GM23338 (cell line): ENCODE measurements around the gene WDR53. TPM values are rescaled to one million over a fixed set of nuclear protein-coding genes. Genes with fewer than 3 reads are reported as not detected.

Experiments
- ATAC-seq: fragments of 200-7000 bp; cut with Tn5 transposase; 3 replicates; pipeline ENCODE4 v1.9.1; 2020
- DNase-seq: peaks from one replicate; pipeline ENCODE4 v3.0.0-alpha.2; 2015; ENCODE audit warnings: low spot score
- H2AFZ ChIP-seq: fragments of 200-600 bp; sonication (generic); 2 replicates; pipeline ENCODE4 v1.8.0; 2016; ENCODE audit warnings: antibody characterized with exemption, mild to moderate bottlenecking, moderate library complexity
- H3F3A ChIP-seq: fragments of 200-600 bp; sonication (generic); replicated peaks from 2 replicates; pipeline ENCODE4 v1.8.0; 2017; ENCODE audit warnings: antibody characterized with exemption, mixed run types, low read depth
- H3K27ac ChIP-seq: fragments of 200-600 bp; sonication (generic); 2 replicates; pipeline ENCODE4 v1.6.1; 2016; ENCODE audit warnings: low read depth
- H3K27me3 ChIP-seq: fragments of 200-600 bp; sonication (generic); 2 replicates; pipeline ENCODE4 v1.8.0; 2016; ENCODE audit warnings: mild to moderate bottlenecking, mixed run types, moderate library complexity; ENCODE audit not compliant: insufficient read depth
- H3K36me3 ChIP-seq: fragments of 200-600 bp; sonication (generic); 2 replicates; pipeline ENCODE4 v1.8.0; 2016; ENCODE audit warnings: mild to moderate bottlenecking; ENCODE audit not compliant: insufficient read depth
- H3K4me1 ChIP-seq: fragments of 200-600 bp; sonication (generic); 2 replicates; pipeline ENCODE4 v1.8.0; 2016; ENCODE audit warnings: mild to moderate bottlenecking, moderate library complexity; ENCODE audit not compliant: insufficient read depth
- H3K4me2 ChIP-seq: fragments of 200-600 bp; sonication (generic); 2 replicates; pipeline ENCODE4 v1.7.1; 2017; ENCODE audit warnings: mixed run types
- H3K4me3 ChIP-seq: fragments of 200-600 bp; sonication (generic); 2 replicates; pipeline ENCODE4 v1.6.1; 2016; ENCODE audit warnings: mixed run types
- H3K79me2 ChIP-seq: fragments of 200-600 bp; sonication (generic); replicated peaks from 2 replicates; pipeline ENCODE4 v1.8.0; 2017; ENCODE audit warnings: mild to moderate bottlenecking; ENCODE audit not compliant: insufficient read depth
- H3K9me2 ChIP-seq: fragments of 200-600 bp; sonication (generic); 2 replicates; pipeline ENCODE4 v1.8.0; 2017; ENCODE audit not compliant: insufficient read depth
- H4K20me1 ChIP-seq: fragments of 200-600 bp; sonication (generic); replicated peaks from 2 replicates; pipeline ENCODE4 v1.8.0; 2017; ENCODE audit warnings: mild to moderate bottlenecking; ENCODE audit not compliant: insufficient read depth
- H3K27ac Mint-ChIP-seq: 2 replicates; pipeline ENCODE4 v1.8.0; 2020; ENCODE audit warnings: inconsistent platforms, mild to moderate bottlenecking, moderate library complexity, mixed read lengths
- H3K27me3 Mint-ChIP-seq: 3 replicates; pipeline ENCODE4 v1.8.0; 2022; ENCODE audit warnings: low read depth, mild to moderate bottlenecking, moderate library complexity, mixed read lengths, inconsistent platforms; ENCODE audit not compliant: insufficient read depth, poor library complexity
- H3K36me3 Mint-ChIP-seq: 3 replicates; pipeline ENCODE4 v1.8.0; 2021; ENCODE audit warnings: low read depth, mild to moderate bottlenecking, inconsistent platforms, moderate library complexity, mixed read lengths
- H3K4me1 Mint-ChIP-seq: 3 replicates; pipeline ENCODE4 v1.8.0; 2020; ENCODE audit warnings: mild to moderate bottlenecking, inconsistent platforms, mixed read lengths
- H3K4me3 Mint-ChIP-seq: 3 replicates; pipeline ENCODE4 v1.8.0; 2021; ENCODE audit warnings: moderate library complexity, mild to moderate bottlenecking, inconsistent platforms, mixed read lengths
- H3K9me3 Mint-ChIP-seq: 3 replicates; pipeline ENCODE4 v1.8.0; 2020; ENCODE audit warnings: moderate library complexity, mild to moderate bottlenecking, inconsistent platforms, mixed read lengths
- CREB1 ChIP-seq: fragments of 250-450 bp; sonication (Bioruptor Pico); IDR thresholded peaks from 2 replicates; pipeline ENCODE4 v1.5.0; 2020; ENCODE audit warnings: low read depth, mild to moderate bottlenecking, moderate library complexity
- CTCF ChIP-seq, 2 experiments: fragments of 200-600 bp in 1 of 2; sonication (generic) in 1 of 2; conservative IDR thresholded peaks; 2 replicates each; pipeline versions ENCODE4 v1.5.1 to v1.6.1; 2016 to 2017; ENCODE audit warnings: antibody characterized with exemption in 2 of 2, low read depth in 2 of 2, mild to moderate bottlenecking in 2 of 2, moderate library complexity in 1 of 2
- ETS1 ChIP-seq: IDR thresholded peaks from 2 replicates; pipeline ENCODE4 v1.6.1; 2016; ENCODE audit warnings: antibody characterized with exemption
- EZH2 ChIP-seq: fragments of 200-600 bp; sonication (generic); IDR thresholded peaks from one replicate; pipeline ENCODE4 v1.8.0; 2017; ENCODE audit warnings: antibody characterized with exemption, mild to moderate bottlenecking, low read depth; ENCODE audit not compliant: unreplicated experiment
- EZH2phosphoT487 ChIP-seq: fragments of 200-600 bp; sonication (generic); IDR thresholded peaks from one replicate; pipeline ENCODE4 v1.8.1; 2018; ENCODE audit warnings: antibody characterized with exemption; ENCODE audit not compliant: unreplicated experiment
- JUNB ChIP-seq: IDR thresholded peaks from one replicate; pipeline ENCODE4 v1.6.1; 2016; ENCODE audit warnings: antibody characterized with exemption; ENCODE audit not compliant: unreplicated experiment
- NANOG ChIP-seq: IDR thresholded peaks from 2 replicates; pipeline ENCODE4 v1.6.1; 2016; ENCODE audit warnings: antibody characterized with exemption, borderline replicate concordance
- POLR2AphosphoS5 ChIP-seq: IDR thresholded peaks from 2 replicates; pipeline ENCODE4 v1.6.1; 2016; ENCODE audit warnings: antibody characterized with exemption, low read depth
- REST ChIP-seq: IDR thresholded peaks from one replicate; pipeline ENCODE4 v1.6.1; 2018; ENCODE audit warnings: antibody characterized with exemption; ENCODE audit not compliant: unreplicated experiment
- STAT1 ChIP-seq: IDR thresholded peaks from one replicate; pipeline ENCODE4 v1.6.1; 2016; ENCODE audit warnings: antibody characterized with exemption; ENCODE audit not compliant: unreplicated experiment
- ZNF114 ChIP-seq: fragments of 250-450 bp; sonication (Bioruptor Pico); IDR thresholded peaks from 2 replicates; pipeline ENCODE4 v1.5.0; 2020; ENCODE audit warnings: mild to moderate bottlenecking, moderate library complexity
- ZNF331 ChIP-seq: fragments of 250-450 bp; sonication (Bioruptor Pico); IDR thresholded peaks from 2 replicates; pipeline ENCODE4 v1.5.0; 2020; ENCODE audit warnings: low read depth, mild to moderate bottlenecking, moderate library complexity
- ZNF462 ChIP-seq: fragments of 250-450 bp; sonication (Bioruptor Pico); IDR thresholded peaks from 2 replicates; pipeline ENCODE4 v1.5.0; 2020; ENCODE audit warnings: mild to moderate bottlenecking, moderate library complexity
- long read RNA-seq: library from polyadenylated mRNA; unstranded; transcript quantifications from one replicate; pipeline ENCODE4 v2.0.0, GENCODE V29; 2020; ENCODE audit not compliant: unreplicated experiment
- polyA plus RNA-seq: library from polyadenylated mRNA; unstranded; fragments of >200 nt; fragmentation: Nextera tagmentation; extraction: Ambion mirVana; gene quantifications from 2 replicates; pipeline ENCODE4 v1.2.1, GENCODE V29; 2016
- total RNA-seq: library from RNA; depleted of rRNA; stranded (reverse); fragments of >200 nt; shearing (Covaris generic); gene quantifications from 2 replicates; pipeline ENCODE4 v1.2.3, GENCODE V29; 2014; rRNA removed

Gene WDR53
- total RNA-seq = 1.6 and 6.8 TPM in 2 replicates
- 26.7 and 29.7 TPM in 2 replicates for polyA plus RNA-seq
- long read RNA-seq, partial matches to known transcripts = 3 of 15 reads
- long read RNA-seq, other reads (novel, unspliced or antisense) = 12 of 15 reads

DNA sequence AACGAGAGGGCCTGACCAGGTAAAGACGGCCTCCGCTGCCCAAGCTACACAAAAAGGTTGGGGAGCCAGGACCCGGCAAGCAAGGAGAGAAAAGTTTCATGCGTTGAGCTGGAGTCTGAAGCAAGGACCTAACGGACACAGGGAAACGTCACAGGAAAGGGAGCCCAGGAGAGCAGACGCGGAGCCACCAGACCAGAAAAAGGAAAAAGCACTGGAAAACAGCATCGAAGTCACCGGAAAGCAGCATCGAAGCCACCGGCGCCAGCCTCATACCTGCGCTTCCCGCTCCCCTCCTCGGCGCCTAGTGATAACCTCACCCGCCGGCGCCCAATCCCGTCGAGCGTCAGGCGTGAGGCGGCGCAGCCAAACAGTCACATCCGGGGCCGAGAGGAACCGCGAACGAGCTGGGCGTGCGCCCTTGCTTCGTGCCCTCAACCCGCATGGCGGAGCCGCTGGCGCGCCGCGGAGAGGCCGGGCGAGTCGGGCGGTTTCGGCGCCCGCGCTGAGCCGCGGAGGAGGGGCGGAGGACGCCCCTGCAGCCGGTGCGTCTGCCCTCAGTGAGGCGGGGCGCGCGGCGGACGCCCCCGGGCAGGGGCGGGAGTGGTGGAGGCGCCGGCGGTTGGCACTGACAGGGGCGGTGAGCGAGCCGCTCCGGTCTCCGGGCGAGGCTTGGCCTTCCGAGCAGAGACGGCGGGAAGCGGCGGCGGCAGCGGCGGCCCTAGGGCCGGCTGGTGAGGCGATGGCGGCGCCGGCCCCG, at the start of gene WDR53, which contains the start of gene FBXO45:
Gene WDR53 (minus strand): TSS at position 309 of the 757 bp plus-strand sequence. CDS start 7,079 bp downstream, outside the sequence.
Gene FBXO45 (plus strand): TSS at position 415 of the 757 bp plus-strand sequence. CDS start 325 bp downstream, at position 740.
- H3K4me2 ChIP-seq = peak within 1 kb of the TSS; percentile 98
- no peaks in the 10 kb centered on the region for H3K36me3 ChIP-seq
- peaks cover 17% of the 10 kb centered on the region for H4K20me1 ChIP-seq
- H3K79me2 ChIP-seq = peaks cover 54% of the 10 kb centered on the region
- peak within 1 kb of the TSS; percentile 99 for H3K4me3 ChIP-seq
- peaks cover 12% of the 10 kb centered on the region for H3F3A ChIP-seq
- H3K27me3 ChIP-seq = no peaks in the 10 kb centered on the region
- TF ChIP-seq ETS1 = peak; percentile 95
- 0 out of 2 replicates have a peak, but pooled peaks have one; percentile 46 for TF ChIP-seq NANOG
- TF ChIP-seq CREB1 = peak; percentile 99
- TF ChIP-seq ZNF331 (CRISPR knock-in tag) = no peak
- no peak for TF ChIP-seq CTCF (conservative IDR thresholded peaks at IDR 0.05; ENCODE audit: low read depth in 2 of 2)
- TF ChIP-seq REST = no peak
- TF ChIP-seq ZNF114 (CRISPR knock-in tag) = no peak
- no peak for TF ChIP-seq EZH2
- TF ChIP-seq EZH2phosphoT487 = no peak
- TF ChIP-seq STAT1 = no peak
- peak; percentile 95 for TF ChIP-seq POLR2AphosphoS5
- TF ChIP-seq ZNF462 (CRISPR knock-in tag) = no peak
- TF ChIP-seq JUNB = no peak
- Mint-ChIP-seq H3K36me3 (peaks cover 16% of the 10 kb centered on the region; the same call in 2 of the 3 replicates), H3K27me3 (peaks cover 5% of the 10 kb centered on the region), H3K9me3 (peaks cover 2% of the 10 kb centered on the region; the same call in 1 of the 3 replicates), H3K4me1 (peaks cover 15% of the 10 kb centered on the region), H3K4me3 (peak within 1 kb of the TSS; percentile 94), H3K27ac (peak within 1 kb of the TSS; percentile 96)
- DNase-seq (peak; percentile 99), ATAC-seq (peak; percentile 96)
- H3K27ac ChIP-seq = peak within 1 kb of the TSS; percentile 94
- no peaks in the 10 kb centered on the region for H3K9me2 ChIP-seq
- peak within 1 kb of the TSS; percentile 99 for H2AFZ ChIP-seq
- peaks cover 9% of the 10 kb centered on the region for H3K4me1 ChIP-seq
